ENCODE data around the gene PROX1.

- TF ChIP-seq CTCF (IDR thresholded peaks at IDR 0.05) (no peak), ESRRA (CRISPR knock-in tag; IDR thresholded peaks at IDR 0.05; ENCODE audit: borderline replicate concordance) (no peak), USF2 (CRISPR knock-in tag; IDR thresholded peaks at IDR 0.05) (no peak), ZNF138 (CRISPR knock-in tag; conservative IDR thresholded peaks at IDR 0.05) (no peak), NFYB (CRISPR knock-in tag; conservative IDR thresholded peaks at IDR 0.05; ENCODE audit: low read depth) (no peak), TCF7 (CRISPR knock-in tag; IDR thresholded peaks at IDR 0.05; ENCODE audit: low read depth) (no peak), SP1 (CRISPR knock-in tag; conservative IDR thresholded peaks at IDR 0.05) (no peak), ELF4 (CRISPR knock-in tag; IDR thresholded peaks at IDR 0.05; ENCODE audit: low read depth) (no peak), ATF2 (CRISPR knock-in tag; IDR thresholded peaks at IDR 0.05; ENCODE audit: borderline replicate concordance, low read depth) (no peak), FOXK1 (CRISPR knock-in tag; IDR thresholded peaks at IDR 0.05) (no peak), HMGXB4 (CRISPR knock-in tag; IDR thresholded peaks at IDR 0.05) (no peak)
Measured at GRCh38 chr1:214050513-214051401, 63.0 kb downstream of the PROX1 start.

All from WTC11 (cell line).